ENCODE data around the gene ELAVL1.

DNA sequence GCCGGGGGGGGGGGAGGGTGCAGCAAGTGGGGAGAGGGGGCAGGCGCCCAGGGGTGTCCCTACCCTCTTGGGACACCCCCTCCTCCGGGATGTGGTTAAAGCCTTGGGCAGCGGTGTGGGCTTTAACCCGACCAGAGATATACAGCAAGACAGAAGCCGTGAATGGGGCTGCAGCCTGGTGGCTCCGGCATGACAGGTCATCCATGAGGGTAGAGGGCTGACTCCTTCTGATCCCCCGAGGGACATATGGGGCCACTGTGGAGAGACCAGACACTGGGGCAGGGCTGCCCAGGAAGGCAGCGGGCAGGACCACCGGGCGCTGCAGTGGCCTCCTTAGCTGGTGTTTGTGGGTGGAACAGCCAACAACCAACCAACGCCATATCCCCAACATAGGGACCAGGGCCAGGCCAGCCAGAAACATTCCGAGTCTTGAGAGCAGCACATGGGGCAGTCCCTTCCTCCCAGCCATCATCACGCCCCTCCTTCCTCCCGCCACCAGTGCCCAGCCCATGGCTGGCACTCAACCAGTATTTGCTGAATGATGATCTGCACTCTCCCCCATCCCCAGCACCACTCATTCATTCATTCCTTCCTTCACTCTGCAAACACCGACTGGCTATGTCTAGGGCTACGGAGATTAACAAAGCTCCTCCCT, 18.2 kb downstream of the ELAVL1 start:
- no peak for TF ChIP-seq POLR2A (IDR thresholded peaks at IDR 0.05; ENCODE audit: low read depth, low read length)
- no peak for TF ChIP-seq POLR2AphosphoS5 (IDR thresholded peaks at IDR 0.05; ENCODE audit: low read depth, low read length)

Measured in GM12891 (cell line).